HEK293 (cell line): ENCODE data around the gene LSS.

Experiments used
- BCL11B ChIP-seq: fragments of 450-650 bp; formaldehyde crosslinking; IDR thresholded peaks from 2 replicates; pipeline ENCODE4 v1.5.1; 2016; ENCODE audit warnings: low read depth, missing biosample characterization, missing genetic modification characterization
- EGR2 ChIP-seq: fragments of 450-650 bp; formaldehyde crosslinking; IDR thresholded peaks from 2 replicates; pipeline ENCODE4 v1.5.1; 2016; ENCODE audit warnings: low read depth, missing biosample characterization, missing genetic modification characterization
- GLI2 ChIP-seq: fragments of 450-650 bp; formaldehyde crosslinking; IDR thresholded peaks from 2 replicates; pipeline ENCODE4; 2017; ENCODE audit warnings: missing biosample characterization, missing genetic modification characterization, low read depth, borderline replicate concordance
- GLIS1 ChIP-seq: fragments of 450-650 bp; formaldehyde crosslinking; IDR thresholded peaks from 2 replicates; pipeline ENCODE4 v1.5.1; 2016; ENCODE audit warnings: missing biosample characterization, missing genetic modification characterization
- HOXC10 ChIP-seq: sonication (generic); formaldehyde crosslinking; IDR thresholded peaks from 2 replicates; pipeline ENCODE4 v1.8.1; 2023; ENCODE audit warnings: mild to moderate bottlenecking, missing genetic modification reagents
- SCRT1 ChIP-seq: fragments of 450-650 bp; formaldehyde crosslinking; IDR thresholded peaks from 2 replicates; pipeline ENCODE4 v1.5.1; 2016; ENCODE audit warnings: missing biosample characterization, missing genetic modification characterization, borderline replicate concordance
- SP7 ChIP-seq: fragments of 450-650 bp; formaldehyde crosslinking; IDR thresholded peaks from 2 replicates; pipeline ENCODE4 v1.5.1; 2016; ENCODE audit warnings: missing biosample characterization, missing genetic modification characterization
- TCF7L2 ChIP-seq: IDR thresholded peaks from 2 replicates; pipeline ENCODE4 v1.6.1; 2011; ENCODE audit warnings: low read depth, mild to moderate bottlenecking, inconsistent platforms, low read length, moderate library complexity, borderline replicate concordance
- ZBTB17 ChIP-seq: fragments of 450-650 bp; formaldehyde crosslinking; IDR thresholded peaks from 2 replicates; pipeline ENCODE4 v1.5.1; 2016; ENCODE audit warnings: missing biosample characterization, missing genetic modification characterization
- ZFP3 ChIP-seq: fragments of 450-650 bp; formaldehyde crosslinking; IDR thresholded peaks from 2 replicates; pipeline ENCODE4 v1.5.1; 2016; ENCODE audit warnings: low read depth, missing biosample characterization, missing genetic modification characterization
- ZNF121 ChIP-seq: fragments of 450-650 bp; formaldehyde crosslinking; IDR thresholded peaks from 2 replicates; pipeline ENCODE4 v1.5.1; 2016; ENCODE audit warnings: missing biosample characterization, missing genetic modification characterization
- ZNF292 ChIP-seq: fragments of 450-650 bp; formaldehyde crosslinking; IDR thresholded peaks from 2 replicates; pipeline ENCODE4 v1.5.1; 2016; ENCODE audit warnings: low read depth, missing biosample characterization, missing genetic modification characterization, borderline replicate concordance
- ZNF302 ChIP-seq: fragments of 450-650 bp; formaldehyde crosslinking; IDR thresholded peaks from 2 replicates; pipeline ENCODE4 v1.5.1; 2016; ENCODE audit warnings: missing biosample characterization, missing genetic modification characterization, low read depth
- ZNF394 ChIP-seq: fragments of 450-650 bp; formaldehyde crosslinking; IDR thresholded peaks from 2 replicates; pipeline ENCODE4 v1.5.1; 2016; ENCODE audit warnings: missing biosample characterization, missing genetic modification characterization, mild to moderate bottlenecking, moderate library complexity, borderline replicate concordance
- ZNF426 ChIP-seq: fragments of 450-650 bp; formaldehyde crosslinking; IDR thresholded peaks from 2 replicates; pipeline ENCODE4 v1.5.1; 2017; ENCODE audit warnings: missing biosample characterization, missing genetic modification characterization, mild to moderate bottlenecking, inconsistent platforms, moderate library complexity
- ZNF514 ChIP-seq: fragments of 450-650 bp; formaldehyde crosslinking; IDR thresholded peaks from 2 replicates; pipeline ENCODE4 v1.5.1; 2016; ENCODE audit warnings: missing biosample characterization, missing genetic modification characterization
- ZNF549 ChIP-seq: fragments of 450-650 bp; IDR thresholded peaks from 2 replicates; pipeline ENCODE4 v1.5.1; 2018; ENCODE audit warnings: missing biosample characterization, missing genetic modification characterization, mild to moderate bottlenecking, inconsistent platforms, moderate library complexity
- ZNF600 ChIP-seq: fragments of 450-650 bp; formaldehyde crosslinking; IDR thresholded peaks from 2 replicates; pipeline ENCODE4 v1.5.1; 2016; ENCODE audit warnings: missing biosample characterization, missing genetic modification characterization
- ZNF629 ChIP-seq: fragments of 450-650 bp; formaldehyde crosslinking; IDR thresholded peaks from 2 replicates; pipeline ENCODE4 v1.5.1; 2017; ENCODE audit warnings: missing biosample characterization, missing genetic modification characterization
- ZNF664 ChIP-seq: fragments of 450-650 bp; formaldehyde crosslinking; IDR thresholded peaks from 2 replicates; pipeline ENCODE4 v1.5.1; 2016; ENCODE audit warnings: missing biosample characterization, missing genetic modification characterization
- ZNF785 ChIP-seq: fragments of 450-650 bp; formaldehyde crosslinking; IDR thresholded peaks from 2 replicates; pipeline ENCODE4 v1.5.1; 2016; ENCODE audit warnings: missing biosample characterization, missing genetic modification characterization
- ZSCAN4 ChIP-seq: fragments of 450-650 bp; formaldehyde crosslinking; IDR thresholded peaks from 2 replicates; pipeline ENCODE4 v1.5.1; 2017; ENCODE audit warnings: missing biosample characterization, missing genetic modification characterization
- ZXDB ChIP-seq: fragments of 450-650 bp; formaldehyde crosslinking; IDR thresholded peaks from 2 replicates; pipeline ENCODE4 v1.5.1; 2016; ENCODE audit warnings: missing biosample characterization, missing genetic modification characterization
- TF ChIP-seq, protein P1 (sequence below): fragments of 450-650 bp; formaldehyde crosslinking; IDR thresholded peaks from 2 replicates; pipeline ENCODE4 v1.5.1; 2016; ENCODE audit warnings: missing biosample characterization, missing genetic modification characterization
- TF ChIP-seq, protein P2 (sequence below): fragments of 450-650 bp; formaldehyde crosslinking; IDR thresholded peaks from 2 replicates; pipeline ENCODE4 v1.5.1; 2016; ENCODE audit warnings: missing biosample characterization, missing genetic modification characterization

LSS gene

DNA sequence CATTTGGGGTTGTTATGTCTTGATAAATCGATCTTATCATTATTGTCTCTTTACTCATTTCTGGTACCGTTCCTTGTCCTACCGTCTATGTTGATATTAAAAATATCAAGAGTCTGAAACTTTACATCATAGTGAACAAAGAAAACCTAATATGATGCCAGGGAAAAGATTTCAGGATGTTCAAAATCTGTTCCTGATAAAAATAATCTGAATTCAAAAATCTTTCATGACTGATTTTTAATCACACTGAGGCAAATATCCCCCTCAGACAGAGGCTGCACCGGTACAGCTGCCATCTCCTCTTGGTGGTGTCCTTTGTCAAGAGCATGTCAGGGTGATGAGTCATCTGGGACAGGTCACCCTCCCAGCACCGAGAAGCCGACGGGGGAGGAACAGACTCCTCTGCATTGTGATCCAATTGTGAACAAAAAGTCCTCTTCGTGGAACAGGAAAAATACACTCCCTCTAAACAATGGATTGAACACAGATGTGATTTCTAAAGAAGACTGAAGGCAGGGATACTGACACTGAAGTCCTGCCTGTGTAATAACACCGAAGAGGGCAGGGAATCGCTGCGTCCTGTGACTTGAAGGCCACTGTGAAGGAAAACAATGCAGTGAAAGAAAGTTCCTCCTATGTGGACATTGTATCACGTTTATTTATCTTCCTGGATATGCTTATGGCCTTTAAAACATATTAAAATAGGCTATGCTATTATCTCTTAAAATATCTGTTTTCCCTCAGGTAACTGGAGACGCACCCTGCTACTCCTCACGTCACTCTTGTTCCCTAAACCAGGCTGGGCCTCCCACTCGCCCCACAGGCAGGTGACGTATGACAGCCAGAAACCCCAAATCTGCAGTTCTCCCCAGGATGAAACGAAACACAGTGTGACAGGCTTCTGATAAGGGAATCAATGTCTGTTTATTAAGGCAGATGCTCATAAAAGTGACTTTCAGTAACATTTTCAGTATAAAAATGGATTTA lies 40.1 kb downstream of the LSS start (continued):
- peak; percentile 59; the same call in 1 of the 2 replicates for TF ChIP-seq ZBTB17
- 0 out of 2 replicates have a peak, but pooled peaks have one; percentile 41 for TF ChIP-seq ZNF600 (tag by site-specific recombination)
- TF ChIP-seq SCRT1 (tag by site-specific recombination) = no peak
- TF ChIP-seq BCL11B = no peak
- no peak for TF ChIP-seq ZSCAN4 (tag by site-specific recombination)
- TF ChIP-seq ZNF292 (tag by site-specific recombination) = 0 out of 2 replicates have a peak, but pooled peaks have one; percentile 15
- TF ChIP-seq ZNF121 (tag by site-specific recombination) = no peak
- TF ChIP-seq ZNF514 (tag by site-specific recombination) = no peak
- TF ChIP-seq ZXDB (tag by site-specific recombination) = no peak
- TF ChIP-seq HOXC10 = no peak
- no peak for TF ChIP-seq ZNF549 (tag by site-specific recombination)
- TF ChIP-seq ZNF394 (tag by site-specific recombination) = peak; percentile 68
- TF ChIP-seq ZNF664 = no peak
- TF ChIP-seq ZFP3 (tag by site-specific recombination) = no peak
- TF ChIP-seq ZNF785 (tag by site-specific recombination) = no peak
- TF ChIP-seq ZNF426 (tag by site-specific recombination) = no peak
- peak; percentile 61; the same call in 1 of the 2 replicates for TF ChIP-seq EGR2 (tag by site-specific recombination)
- TF ChIP-seq, protein P1, sequence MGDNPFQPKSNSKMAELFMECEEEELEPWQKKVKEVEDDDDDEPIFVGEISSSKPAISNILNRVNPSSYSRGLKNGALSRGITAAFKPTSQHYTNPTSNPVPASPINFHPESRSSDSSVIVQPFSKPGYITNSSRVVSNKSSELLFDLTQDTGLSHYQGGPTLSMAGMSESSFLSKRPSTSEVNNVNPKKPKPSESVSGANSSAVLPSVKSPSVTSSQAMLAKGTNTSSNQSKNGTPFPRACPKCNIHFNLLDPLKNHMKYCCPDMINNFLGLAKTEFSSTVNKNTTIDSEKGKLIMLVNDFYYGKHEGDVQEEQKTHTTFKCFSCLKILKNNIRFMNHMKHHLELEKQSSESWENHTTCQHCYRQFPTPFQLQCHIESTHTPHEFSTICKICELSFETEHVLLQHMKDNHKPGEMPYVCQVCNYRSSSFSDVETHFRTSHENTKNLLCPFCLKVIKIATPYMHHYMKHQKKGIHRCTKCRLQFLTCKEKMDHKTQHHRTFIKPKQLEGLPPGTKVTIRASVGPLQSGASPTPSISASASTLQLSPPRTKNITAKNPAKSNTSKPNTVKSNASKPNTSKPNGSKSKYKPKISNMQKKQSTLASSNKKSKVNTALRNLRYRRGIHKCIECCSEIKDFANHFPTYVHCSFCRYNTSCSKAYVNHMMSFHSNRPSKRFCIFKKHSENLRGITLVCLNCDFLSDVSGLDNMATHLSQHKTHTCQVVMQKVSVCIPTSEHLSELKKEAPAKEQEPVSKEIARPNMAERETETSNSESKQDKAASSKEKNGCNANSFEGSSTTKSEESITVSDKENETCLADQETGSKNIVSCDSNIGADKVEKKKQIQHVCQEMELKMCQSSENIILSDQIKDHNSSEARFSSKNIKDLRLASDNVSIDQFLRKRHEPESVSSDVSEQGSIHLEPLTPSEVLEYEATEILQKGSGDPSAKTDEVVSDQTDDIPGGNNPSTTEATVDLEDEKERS (tag by site-specific recombination) = no peak
- peak; percentile 67 for TF ChIP-seq GLIS1 (tag by site-specific recombination)
- TF ChIP-seq GLI2 = no peak
- no peak for TF ChIP-seq TCF7L2
- no peak for TF ChIP-seq ZNF302 (tag by site-specific recombination)
- TF ChIP-seq, protein P2, sequence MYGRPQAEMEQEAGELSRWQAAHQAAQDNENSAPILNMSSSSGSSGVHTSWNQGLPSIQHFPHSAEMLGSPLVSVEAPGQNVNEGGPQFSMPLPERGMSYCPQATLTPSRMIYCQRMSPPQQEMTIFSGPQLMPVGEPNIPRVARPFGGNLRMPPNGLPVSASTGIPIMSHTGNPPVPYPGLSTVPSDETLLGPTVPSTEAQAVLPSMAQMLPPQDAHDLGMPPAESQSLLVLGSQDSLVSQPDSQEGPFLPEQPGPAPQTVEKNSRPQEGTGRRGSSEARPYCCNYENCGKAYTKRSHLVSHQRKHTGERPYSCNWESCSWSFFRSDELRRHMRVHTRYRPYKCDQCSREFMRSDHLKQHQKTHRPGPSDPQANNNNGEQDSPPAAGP (tag by site-specific recombination) = peak; percentile 66
- TF ChIP-seq SP7 = peak; percentile 45; the same call in 1 of the 2 replicates
- peak; percentile 59 for TF ChIP-seq ZNF629 (tag by site-specific recombination)
